Gastroesophageal sphincter (tissue), 3 donors: Measurements from ENCODE around the gene SNX15.

ENCODE experiments used
- POLR2A ChIP-seq, 2 donors: fragments of 450-650 bp; IDR thresholded peaks; one replicate each; pipeline ENCODE4 v1.6.1; 2017; ENCODE audit warnings: antibody characterized with exemption in 2 of 2, mild to moderate bottlenecking in 2 of 2, moderate library complexity in 1 of 2
- POLR2AphosphoS5 ChIP-seq: sonication (generic); formaldehyde crosslinking; IDR thresholded peaks from one replicate; pipeline ENCODE4 v1.6.1; 2017; ENCODE audit warnings: antibody characterized with exemption
- TF ChIP-seq, protein P1 (sequence below), 4 experiments: fragments of 200-600 bp in 2 of 4; fragments of 450-650 bp in 2 of 4; sonication (generic) in 1 of 4; IDR thresholded peaks; one replicate each; pipeline ENCODE4 v1.5.1; 2017 to 2019; ENCODE audit warnings: antibody characterized with exemption in 4 of 4, mild to moderate bottlenecking in 2 of 4, moderate library complexity in 2 of 4

DNA sequence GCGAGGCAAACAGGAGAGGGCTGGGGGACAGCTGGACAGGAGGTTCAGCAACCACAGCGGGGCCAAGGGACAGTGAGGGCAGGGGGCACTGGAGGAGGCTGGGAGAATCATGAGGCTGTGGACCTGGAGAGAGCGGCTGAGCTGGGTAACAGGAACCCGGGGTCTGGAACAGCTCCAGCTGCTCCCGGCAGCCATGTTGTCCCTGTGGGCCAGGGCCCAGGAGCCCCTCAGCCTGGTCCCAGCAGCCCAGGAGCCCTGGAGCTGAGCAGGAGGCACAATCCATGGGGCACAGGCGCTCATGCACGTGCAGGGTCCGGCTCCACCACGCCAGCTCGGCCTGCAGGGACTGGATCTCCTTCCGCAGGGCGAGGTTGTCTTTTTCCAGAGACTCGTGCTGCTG is 37.8 kb upstream of the SNX15 start:
- TF ChIP-seq, protein P1, sequence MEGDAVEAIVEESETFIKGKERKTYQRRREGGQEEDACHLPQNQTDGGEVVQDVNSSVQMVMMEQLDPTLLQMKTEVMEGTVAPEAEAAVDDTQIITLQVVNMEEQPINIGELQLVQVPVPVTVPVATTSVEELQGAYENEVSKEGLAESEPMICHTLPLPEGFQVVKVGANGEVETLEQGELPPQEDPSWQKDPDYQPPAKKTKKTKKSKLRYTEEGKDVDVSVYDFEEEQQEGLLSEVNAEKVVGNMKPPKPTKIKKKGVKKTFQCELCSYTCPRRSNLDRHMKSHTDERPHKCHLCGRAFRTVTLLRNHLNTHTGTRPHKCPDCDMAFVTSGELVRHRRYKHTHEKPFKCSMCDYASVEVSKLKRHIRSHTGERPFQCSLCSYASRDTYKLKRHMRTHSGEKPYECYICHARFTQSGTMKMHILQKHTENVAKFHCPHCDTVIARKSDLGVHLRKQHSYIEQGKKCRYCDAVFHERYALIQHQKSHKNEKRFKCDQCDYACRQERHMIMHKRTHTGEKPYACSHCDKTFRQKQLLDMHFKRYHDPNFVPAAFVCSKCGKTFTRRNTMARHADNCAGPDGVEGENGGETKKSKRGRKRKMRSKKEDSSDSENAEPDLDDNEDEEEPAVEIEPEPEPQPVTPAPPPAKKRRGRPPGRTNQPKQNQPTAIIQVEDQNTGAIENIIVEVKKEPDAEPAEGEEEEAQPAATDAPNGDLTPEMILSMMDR (IDR thresholded peaks at IDR 0.05): no peak
- no peak for TF ChIP-seq POLR2A (IDR thresholded peaks at IDR 0.05)
- TF ChIP-seq POLR2AphosphoS5: no peak
